ENCODE measurements around the gene PAIP2B. TPM values are rescaled to one million over a fixed set of nuclear protein-coding genes. Genes with fewer than 3 reads are reported as not detected.

The PAIP2B gene
- polyA plus RNA-seq, 1 of the 3 experiments (the other 2 are of a cell fraction), result 0.20 TPM

- Histone ChIP-seq H3K27ac (ENCODE audit: low read depth in 2 of 2, low read length in 1 of 2) (no peak overlapping the region), H4K20me1 (ENCODE audit: insufficient read depth) (no peaks in the 10 kb centered on the region), H3K79me2 (ENCODE audit: insufficient read depth) (no peaks in the 10 kb centered on the region), H3K36me3 (replicated peaks in 1 of 2; ENCODE audit: control insufficient read depth in 1 of 2, insufficient read depth in 2 of 2, low read length in 1 of 2) (no peaks in the 10 kb centered on the region), H3K4me3 (ENCODE audit: low read depth in 2 of 2, low read length in 1 of 2) (no peak overlapping the region), H3F3A (replicated peaks; ENCODE audit: insufficient read depth) (no peaks in the 10 kb centered on the region), H3K9ac (no peak overlapping the region), H3K9me2 (peaks cover 5% of the 10 kb centered on the region; the same call in 1 of the 2 replicates), H3K27me3 (ENCODE audit: insufficient read depth) (peaks cover 4% of the 10 kb centered on the region; the same call in 1 of the 2 replicates), H3K9me3 (no peaks in the 10 kb centered on the region), H2AFZ (ENCODE audit: low read depth) (no peak overlapping the region), H3K4me2 (no peak overlapping the region), H3K4me1 (ENCODE audit: control insufficient read depth in 1 of 2, insufficient read depth in 2 of 2, low read depth in 1 of 2, low read length in 1 of 2) (peaks cover 0 to 3% of the 10 kb centered on the region in 2 experiments; a peak in 1 of 4 replicates)
- TF ChIP-seq, protein P1, sequence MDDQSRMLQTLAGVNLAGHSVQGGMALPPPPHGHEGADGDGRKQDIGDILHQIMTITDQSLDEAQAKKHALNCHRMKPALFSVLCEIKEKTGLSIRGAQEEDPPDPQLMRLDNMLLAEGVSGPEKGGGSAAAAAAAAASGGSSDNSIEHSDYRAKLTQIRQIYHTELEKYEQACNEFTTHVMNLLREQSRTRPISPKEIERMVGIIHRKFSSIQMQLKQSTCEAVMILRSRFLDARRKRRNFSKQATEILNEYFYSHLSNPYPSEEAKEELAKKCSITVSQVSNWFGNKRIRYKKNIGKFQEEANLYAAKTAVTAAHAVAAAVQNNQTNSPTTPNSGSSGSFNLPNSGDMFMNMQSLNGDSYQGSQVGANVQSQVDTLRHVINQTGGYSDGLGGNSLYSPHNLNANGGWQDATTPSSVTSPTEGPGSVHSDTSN (IDR thresholded peaks at IDR 0.05), result no peak
- TF ChIP-seq, protein P2, sequence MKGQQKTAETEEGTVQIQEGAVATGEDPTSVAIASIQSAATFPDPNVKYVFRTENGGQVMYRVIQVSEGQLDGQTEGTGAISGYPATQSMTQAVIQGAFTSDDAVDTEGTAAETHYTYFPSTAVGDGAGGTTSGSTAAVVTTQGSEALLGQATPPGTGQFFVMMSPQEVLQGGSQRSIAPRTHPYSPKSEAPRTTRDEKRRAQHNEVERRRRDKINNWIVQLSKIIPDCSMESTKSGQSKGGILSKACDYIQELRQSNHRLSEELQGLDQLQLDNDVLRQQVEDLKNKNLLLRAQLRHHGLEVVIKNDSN (IDR thresholded peaks at IDR 0.05; ENCODE audit: borderline replicate concordance, low read depth), result no peak
- no peak for TF ChIP-seq REST (IDR thresholded peaks at IDR 0.05; ENCODE audit: low read depth, low read length)
- TF ChIP-seq TAF1 (IDR thresholded peaks at IDR 0.05; ENCODE audit: borderline replicate concordance, low read depth, low read length), result no peak
- TF ChIP-seq EP300 (IDR thresholded peaks at IDR 0.05; ENCODE audit: borderline replicate concordance in 1 of 2, low read depth in 1 of 2, low read length in 1 of 2), result no peak
- TF ChIP-seq ELF1 (IDR thresholded peaks at IDR 0.05), result no peak
- TF ChIP-seq EZH2phosphoT487 (IDR thresholded peaks at IDR 0.05; ENCODE audit: borderline replicate concordance, low read depth), result no peak
- TF ChIP-seq, protein P3, sequence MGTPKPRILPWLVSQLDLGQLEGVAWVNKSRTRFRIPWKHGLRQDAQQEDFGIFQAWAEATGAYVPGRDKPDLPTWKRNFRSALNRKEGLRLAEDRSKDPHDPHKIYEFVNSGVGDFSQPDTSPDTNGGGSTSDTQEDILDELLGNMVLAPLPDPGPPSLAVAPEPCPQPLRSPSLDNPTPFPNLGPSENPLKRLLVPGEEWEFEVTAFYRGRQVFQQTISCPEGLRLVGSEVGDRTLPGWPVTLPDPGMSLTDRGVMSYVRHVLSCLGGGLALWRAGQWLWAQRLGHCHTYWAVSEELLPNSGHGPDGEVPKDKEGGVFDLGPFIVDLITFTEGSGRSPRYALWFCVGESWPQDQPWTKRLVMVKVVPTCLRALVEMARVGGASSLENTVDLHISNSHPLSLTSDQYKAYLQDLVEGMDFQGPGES (IDR thresholded peaks at IDR 0.05; ENCODE audit: low read depth, low read length), result no peak
- TF ChIP-seq USF2 (IDR thresholded peaks at IDR 0.05; ENCODE audit: borderline replicate concordance, low read depth, low read length), result no peak
- TF ChIP-seq SIN3A (IDR thresholded peaks at IDR 0.05; ENCODE audit: borderline replicate concordance, low read depth, low read length), result no peak
- no peak for TF ChIP-seq RFX5 (IDR thresholded peaks at IDR 0.05; ENCODE audit: low read length)
- TF ChIP-seq POLR2AphosphoS5 (IDR thresholded peaks at IDR 0.05; ENCODE audit: low read depth, low read length), result no peak
- no peak for TF ChIP-seq NFIC (IDR thresholded peaks at IDR 0.05; ENCODE audit: borderline replicate concordance)
- no peak for TF ChIP-seq CHD2 (IDR thresholded peaks at IDR 0.05; ENCODE audit: low read length, partially characterized antibody)
- no peak for TF ChIP-seq ZBTB33 (IDR thresholded peaks at IDR 0.05; ENCODE audit: borderline replicate concordance, low read depth)
- TF ChIP-seq CTCF (IDR thresholded peaks at IDR 0.05), result no peak
- TF ChIP-seq FOXM1 (IDR thresholded peaks at IDR 0.05; ENCODE audit: low read depth), result no peak
- TF ChIP-seq NRF1 (IDR thresholded peaks at IDR 0.05; ENCODE audit: low read depth, low read length), result no peak
- no peak for TF ChIP-seq FOSL2 (IDR thresholded peaks at IDR 0.05; ENCODE audit: borderline replicate concordance, low read depth)
- no peak for TF ChIP-seq GATA2 (CRISPR knock-in tag; IDR thresholded peaks at IDR 0.05)
- CTCF ChIA-PET, result interaction anchor here (0.8 kb wide), 1 partner anchor 8 kb away, joined by 4 read pairs; no protein-coding TSS in a partner anchor
- POLR2A ChIA-PET, result no interaction called here
- whole genome bisulfite sequencing (ENCODE audit: low lambda C conversion rate), result 7% methylated on average over 2 of the region's 2 CpGs
- DNase-seq, result no peak
Observed at GRCh38 chr2:71208756-71209155, 18.1 kb downstream of the PAIP2B start.
